ENCODE measurements around the gene BORCS5.
"Not testable (repeated sequence)": the region's sequence is repeated elsewhere in the genome, so short reads cannot be mapped to it uniquely, and the experiment has no call there.

BORCS5 gene

GRCh38 chr12:12396694-12397093, 39.8 kb downstream of the BORCS5 start:
- no peak for DNase-seq

GRCh38 chr12:12397184-12397583, 40.3 kb downstream of the BORCS5 start:
- DNase-seq: no peak

GRCh38 chr12:12398026-12398859, 41.4 kb downstream of the BORCS5 start:
- DNase-seq: no peak

- no peak for DNase-seq
These were observed 42.3 kb downstream of the BORCS5 start for GRCh38 chr12:12399161-12399560.

GRCh38 chr12:12399776-12400305, 43.0 kb downstream of the BORCS5 start:
- DNase-seq: no peak

- no peak for DNase-seq
These were observed 43.9 kb downstream of the BORCS5 start for GRCh38 chr12:12400793-12401192.

GRCh38 chr12:12403264-12404248, 46.7 kb downstream of the BORCS5 start:
- no peak for DNase-seq

- no peak for DNase-seq
These were observed 47.4 kb downstream of the BORCS5 start for GRCh38 chr12:12404297-12404696.

- no peak for DNase-seq
These were observed 49.0 kb downstream of the BORCS5 start for GRCh38 chr12:12405882-12406281.

GRCh38 chr12:12406762-12407161, 49.9 kb downstream of the BORCS5 start:
- DNase-seq: no peak

GRCh38 chr12:12408265-12408690, 51.4 kb downstream of the BORCS5 start:
- DNase-seq: no peak

- DNase-seq: not testable (repeated sequence)
These were observed 52.5 kb downstream of the BORCS5 start for GRCh38 chr12:12409337-12409736.

- no peak for DNase-seq
These were observed 59.0 kb downstream of the BORCS5 start for GRCh38 chr12:12415886-12416285.

GRCh38 chr12:12419165-12419564, 62.3 kb downstream of the BORCS5 start:
- DNase-seq: not testable (repeated sequence)

- DNase-seq: no peak
These were observed 66.5 kb downstream of the BORCS5 start for GRCh38 chr12:12423367-12423766.

- no peak for DNase-seq
These were observed 68.1 kb downstream of the BORCS5 start for GRCh38 chr12:12425001-12425400.

GRCh38 chr12:12425616-12426015, 68.7 kb downstream of the BORCS5 start:
- no peak for DNase-seq

GRCh38 chr12:12427568-12427967, 70.7 kb downstream of the BORCS5 start:
- no peak for DNase-seq

GRCh38 chr12:12428047-12428446, 71.2 kb downstream of the BORCS5 start:
- no peak for DNase-seq

GRCh38 chr12:12428961-12429657, 72.2 kb downstream of the BORCS5 start:
- DNase-seq: no peak

- no peak for DNase-seq
These were observed 75.5 kb downstream of the BORCS5 start for GRCh38 chr12:12432364-12432763.

GRCh38 chr12:12433203-12433731, 76.4 kb downstream of the BORCS5 start:
- DNase-seq: no peak

Data from NK-92 treated with Interleukin-12 subunit alpha and Interleukin-12 subunit beta, amount 100 ng/mL, for 24 hours (cell line).